K562 (cell line): ENCODE results near the gene GLB1L2. TPM values are rescaled to one million over a fixed set of nuclear protein-coding genes. Genes with fewer than 3 reads are reported as not detected.

Experiments used
- MNT ChIP-seq, 2 experiments: fragments of 450-650 bp; conservative IDR thresholded peaks; 2 replicates each; pipeline ENCODE4 v1.6.1; 2017; ENCODE audit warnings: mild to moderate bottlenecking in 2 of 2, moderate library complexity in 2 of 2
- POU5F1 ChIP-seq: fragments of 150-350 bp; IDR thresholded peaks from 2 replicates; pipeline ENCODE4 v1.6.1; 2014; ENCODE audit warnings: borderline replicate concordance, low read length, low read depth, mild to moderate bottlenecking; ENCODE audit not compliant: partially characterized antibody
- REST ChIP-seq, 2 experiments: fragments of 450-650 bp; formaldehyde crosslinking in 1 of 2; IDR thresholded peaks; 2 replicates each; pipeline versions ENCODE4 v1.4.0 to v1.6.1; 2014 to 2020; ENCODE audit warnings: mild to moderate bottlenecking in 2 of 2, borderline replicate concordance in 1 of 2, low read depth in 1 of 2
- polyA plus RNA-seq, 8 experiments: library from polyadenylated mRNA; depleted of rRNA in 4 of 8; stranded (reverse) in 5 of 8; unstranded in 3 of 8; fragments of >200 nt; fragmentation: Nextera tagmentation in 2 of 8; fragmentation: Illumina TruSeq in 1 of 8; extraction: Ambion mirVana in 2 of 8; extraction: Trizol in 1 of 8; gene quantifications; 2 replicates each; pipeline versions ENCODE4 v1.2.1 to v1.2.3, GENCODE V29; 2011 to 2014; ENCODE audit warnings: inconsistent platforms in 1 of 8, missing spikeins in 1 of 8
- total RNA-seq, 7 experiments: library from RNA; depleted of rRNA in 6 of 7; stranded (reverse); fragments of >200 nt in 6 of 7; fragmentation: Illumina TruSeq in 2 of 7; extraction: Trizol in 2 of 7; gene quantifications; 2 replicates each; pipeline versions ENCODE4 v1.2.1 to v1.2.3, GENCODE V29; 2011 to 2021; ENCODE audit warnings: low replicate concordance in 1 of 7

Gene GLB1L2
- total and polyA plus RNA-seq, 9 of the 15 experiments (the other 6 are each of a cell fraction or from before 2014, with no cell fraction given), result 0.84 to 21.4 (median 13.8) TPM

GRCh38 chr11:134417871-134418840 is 86.4 kb downstream of the GLB1L2 start (continued):
- peak; percentile 97 for TF ChIP-seq REST (IDR thresholded peaks at IDR 0.05; ENCODE audit: borderline replicate concordance)
- peak; percentile 93 for TF ChIP-seq REST (CRISPR knock-in tag; IDR thresholded peaks at IDR 0.05; ENCODE audit: low read depth)
- no peak for TF ChIP-seq POU5F1
- TF ChIP-seq MNT (conservative IDR thresholded peaks at IDR 0.05), result 0 out of 4 replicates have a peak, but pooled peaks of 1 of the 2 experiments have one; percentile 23
